IPS-11a (cell line): ENCODE data around the gene IFNK.

Experiments used
- H3K4me3 ChIP-seq: one replicate; pipeline ENCODE4 v1.5.1; 2013; ENCODE audit warnings: low read depth, low read length, control low read depth

IFNK gene

DNA sequence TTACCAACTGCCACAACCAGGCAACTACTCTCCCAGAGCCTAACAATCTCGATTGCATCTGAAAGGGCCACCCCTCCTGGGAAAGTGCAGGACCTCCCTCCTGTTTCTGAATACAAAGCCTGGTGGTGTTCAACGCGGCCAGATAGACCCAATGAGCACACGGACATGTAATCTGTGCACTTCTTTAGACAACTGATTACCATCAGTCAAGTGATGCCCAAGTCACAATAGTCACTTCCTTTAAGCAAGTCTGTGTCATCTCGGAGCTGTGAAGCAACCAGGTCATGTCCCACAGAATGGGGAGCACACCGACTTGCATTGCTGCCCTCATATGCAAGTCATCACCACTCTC is 48.5 kb downstream of the IFNK start:
- H3K4me3 ChIP-seq: peak overlapping the region; percentile 87

DNA sequence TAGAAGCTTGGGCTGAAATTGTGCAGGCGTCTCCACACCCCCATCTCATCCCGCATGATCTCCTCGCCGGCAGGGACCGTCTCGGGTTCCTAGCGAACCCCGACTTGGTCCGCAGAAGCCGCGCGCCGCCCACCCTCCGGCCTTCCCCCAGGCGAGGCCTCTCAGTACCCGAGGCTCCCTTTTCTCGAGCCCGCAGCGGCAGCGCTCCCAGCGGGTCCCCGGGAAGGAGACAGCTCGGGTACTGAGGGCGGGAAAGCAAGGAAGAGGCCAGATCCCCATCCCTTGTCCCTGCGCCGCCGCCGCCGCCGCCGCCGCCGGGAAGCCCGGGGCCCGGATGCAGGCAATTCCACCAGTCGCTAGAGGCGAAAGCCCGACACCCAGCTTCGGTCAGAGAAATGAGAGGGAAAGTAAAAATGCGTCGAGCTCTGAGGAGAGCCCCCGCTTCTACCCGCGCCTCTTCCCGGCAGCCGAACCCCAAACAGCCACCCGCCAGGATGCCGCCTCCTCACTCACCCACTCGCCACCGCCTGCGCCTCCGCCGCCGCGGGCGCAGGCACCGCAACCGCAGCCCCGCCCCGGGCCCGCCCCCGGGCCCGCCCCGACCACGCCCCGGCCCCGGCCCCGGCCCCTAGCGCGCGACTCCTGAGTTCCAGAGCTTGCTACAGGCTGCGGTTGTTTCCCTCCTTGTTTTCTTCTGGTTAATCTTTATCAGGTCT is 49.0 kb downstream of the IFNK start, which contains the start of gene C9orf72:
TSS of gene C9orf72 (minus strand) at position 564 of the 716 bp plus-strand sequence. CDS start 6,361 bp downstream, outside the sequence.
- H3K4me3 ChIP-seq: peak within 1 kb of the TSS; percentile 87

DNA sequence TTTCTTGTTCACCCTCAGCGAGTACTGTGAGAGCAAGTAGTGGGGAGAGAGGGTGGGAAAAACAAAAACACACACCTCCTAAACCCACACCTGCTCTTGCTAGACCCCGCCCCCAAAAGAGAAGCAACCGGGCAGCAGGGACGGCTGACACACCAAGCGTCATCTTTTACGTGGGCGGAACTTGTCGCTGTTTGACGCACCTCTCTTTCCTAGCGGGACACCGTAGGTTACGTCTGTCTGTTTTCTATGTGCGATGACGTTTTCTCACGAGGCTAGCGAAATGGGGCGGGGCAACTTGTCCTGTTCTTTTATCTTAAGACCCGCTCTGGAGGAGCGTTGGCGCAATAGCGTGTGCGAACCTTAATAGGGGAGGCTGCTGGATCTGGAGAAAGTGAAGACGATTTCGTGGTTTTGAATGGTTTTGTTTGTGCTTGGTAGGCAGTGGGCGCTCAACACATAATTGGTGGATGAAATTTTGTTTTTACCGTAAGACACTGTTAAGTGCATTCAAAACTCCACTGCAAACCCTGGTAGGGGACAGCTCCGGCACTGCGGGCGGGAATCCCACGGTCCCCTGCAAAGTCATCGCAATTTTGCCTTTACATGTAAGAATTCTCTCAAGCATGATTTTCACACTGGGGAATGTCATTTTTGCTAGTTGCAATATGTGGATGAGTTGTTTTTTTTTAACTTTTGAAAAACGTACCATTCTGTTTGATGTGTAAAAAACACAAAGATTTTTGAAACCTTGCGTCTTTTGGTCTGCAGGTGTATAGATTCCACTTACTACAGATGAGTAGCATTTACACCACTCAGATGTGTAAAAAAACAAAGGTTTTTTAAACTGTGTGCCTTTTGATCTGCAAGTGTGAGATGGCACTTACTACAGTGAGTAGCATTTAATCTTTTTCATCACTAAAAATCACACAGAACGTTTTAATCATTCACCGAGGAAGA is 49.8 kb downstream of the IFNK start:
- peak overlapping the region; percentile 76 for H3K4me3 ChIP-seq
